ENCODE measurements around the gene DOCK3.

DOCK3 gene

DNA sequence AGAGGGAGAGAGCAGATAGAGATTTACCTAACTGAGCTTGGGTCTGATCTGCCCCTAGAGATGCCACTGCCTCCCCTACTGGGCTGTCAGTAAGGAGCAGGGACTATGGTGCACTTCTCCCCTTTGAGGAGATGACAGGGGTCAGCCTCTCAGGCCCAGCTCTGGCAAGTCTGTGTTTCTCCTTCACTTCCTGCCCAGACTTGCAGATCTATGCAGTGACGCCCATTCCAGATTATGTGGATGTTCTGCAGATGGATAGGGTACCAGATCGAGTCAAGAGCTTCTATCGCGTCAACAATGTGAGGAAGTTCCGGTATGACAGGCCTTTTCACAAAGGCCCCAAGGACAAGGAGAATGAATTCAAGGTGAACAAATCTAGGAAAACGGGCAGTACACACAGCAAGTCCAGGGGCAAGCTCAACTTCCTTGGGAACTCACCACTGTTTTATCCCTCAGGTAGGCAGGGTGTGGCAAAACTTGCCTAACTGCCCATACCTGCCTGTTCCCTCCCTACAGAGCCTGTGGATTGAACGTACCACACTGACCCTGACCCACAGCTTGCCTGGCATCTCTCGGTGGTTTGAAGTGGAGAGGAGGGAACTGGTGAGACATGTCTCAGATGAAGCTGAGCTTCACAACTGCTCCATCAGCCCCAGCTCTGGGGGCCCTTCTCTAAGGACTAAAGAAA is 681.3 kb downstream of the DOCK3 start:
- Histone ChIP-seq H2AK5ac (ENCODE audit: low read length) (no peak overlapping the region), H3K27ac (ENCODE audit: low read depth, low read length) (no peak overlapping the region), H3K4me2 (ENCODE audit: low read length) (no peak overlapping the region), H3K56ac (ENCODE audit: low read length) (no peak overlapping the region), H3K4me1 (ENCODE audit: control insufficient read depth, low read depth, low read length) (no peaks in the 10 kb centered on the region), H4K5ac (ENCODE audit: low read length) (no peak overlapping the region), H3K9ac (ENCODE audit: low read length) (no peak overlapping the region), H3K4me3 (ENCODE audit: low read length) (no peak overlapping the region), H3K4ac (ENCODE audit: low read depth, low read length) (no peak overlapping the region), H2BK120ac (ENCODE audit: low read depth, low read length) (no peak overlapping the region), H3K36me3 (ENCODE audit: control insufficient read depth, insufficient read depth, low read length) (no peaks in the 10 kb centered on the region), H2BK15ac (replicated peaks; ENCODE audit: low read depth) (no peak overlapping the region), H3K23ac (ENCODE audit: low read length) (no peak overlapping the region), H4K8ac (ENCODE audit: low read depth, low read length) (no peak overlapping the region), H3K79me2 (ENCODE audit: control insufficient read depth, insufficient read depth, low read length) (no peaks in the 10 kb centered on the region), H2BK5ac (ENCODE audit: low read length) (no peak overlapping the region), H3K79me1 (ENCODE audit: low read length) (no peaks in the 10 kb centered on the region), H3K27me3 (ENCODE audit: insufficient read depth, low read length, poor library complexity) (no peaks in the 10 kb centered on the region), H3K18ac (ENCODE audit: low read length) (no peak overlapping the region)
- WGBS (ENCODE audit: extremely low coverage, insufficient coverage, low lambda C conversion rate) = no CpG with 5 or more reads among the region's 8 CpGs
- DNase-seq = no peak

DNA sequence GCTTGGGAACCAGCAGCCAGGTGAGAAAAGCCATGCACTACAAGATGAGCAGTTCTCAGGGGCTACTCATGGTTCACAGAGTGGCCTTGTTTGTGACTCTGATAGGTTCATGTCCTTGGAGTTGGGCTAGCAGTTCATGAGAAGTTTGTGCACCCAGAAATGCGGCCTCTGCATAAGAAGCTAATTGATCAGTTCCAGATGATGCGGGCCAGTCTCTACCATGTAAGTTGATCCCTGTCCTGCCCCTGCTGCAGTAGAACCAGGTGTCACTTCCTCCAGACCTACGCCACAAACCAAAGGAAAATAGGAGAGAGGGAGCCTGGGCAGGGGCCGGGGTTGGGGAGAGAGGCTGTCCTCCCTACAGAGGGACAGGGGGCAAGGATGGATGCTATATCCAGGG is 683.1 kb downstream of the DOCK3 start:
- Histone ChIP-seq H3K79me1 (ENCODE audit: low read length) (no peaks in the 10 kb centered on the region), H3K4me2 (ENCODE audit: low read length) (no peak overlapping the region), H3K4me1 (ENCODE audit: control insufficient read depth, low read depth, low read length) (no peaks in the 10 kb centered on the region), H3K18ac (ENCODE audit: low read length) (no peak overlapping the region), H3K27me3 (ENCODE audit: insufficient read depth, low read length, poor library complexity) (no peaks in the 10 kb centered on the region), H4K8ac (ENCODE audit: low read depth, low read length) (no peak overlapping the region), H3K9ac (ENCODE audit: low read length) (no peak overlapping the region), H3K27ac (ENCODE audit: low read depth, low read length) (no peak overlapping the region), H3K4ac (ENCODE audit: low read depth, low read length) (no peak overlapping the region), H2AK5ac (ENCODE audit: low read length) (no peak overlapping the region), H4K5ac (ENCODE audit: low read length) (no peak overlapping the region), H3K23ac (ENCODE audit: low read length) (no peak overlapping the region), H3K36me3 (ENCODE audit: control insufficient read depth, insufficient read depth, low read length) (no peaks in the 10 kb centered on the region), H2BK15ac (replicated peaks; ENCODE audit: low read depth) (no peak overlapping the region), H3K56ac (ENCODE audit: low read length) (no peak overlapping the region), H3K4me3 (ENCODE audit: low read length) (no peak overlapping the region), H2BK5ac (ENCODE audit: low read length) (no peak overlapping the region), H2BK120ac (ENCODE audit: low read depth, low read length) (no peak overlapping the region), H3K79me2 (ENCODE audit: control insufficient read depth, insufficient read depth, low read length) (no peaks in the 10 kb centered on the region)
- no peak for DNase-seq
- WGBS (ENCODE audit: extremely low coverage, insufficient coverage, low lambda C conversion rate) = no CpG with 5 or more reads among the region's 4 CpGs

DNA sequence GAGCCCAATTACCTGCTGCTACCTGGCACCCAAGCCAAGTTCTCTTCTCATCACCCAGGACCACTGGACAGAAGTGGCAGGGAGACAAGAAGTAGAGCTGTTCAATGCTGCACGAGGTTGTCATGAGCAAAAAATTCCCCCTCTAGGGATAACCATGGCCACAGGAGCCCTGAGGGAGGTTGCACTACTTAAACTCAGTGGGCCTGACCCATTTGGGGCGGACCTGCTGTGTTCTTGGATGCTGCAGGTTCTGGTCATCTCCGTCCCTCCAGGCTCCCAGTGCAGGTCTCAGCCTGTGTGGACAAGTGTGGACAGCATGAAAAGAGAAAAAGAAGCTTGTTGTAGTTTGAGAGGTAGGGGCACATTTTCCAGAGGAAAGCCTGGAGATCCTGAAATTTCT is 684.3 kb downstream of the DOCK3 start:
- Histone ChIP-seq H2BK120ac (ENCODE audit: low read depth, low read length) (no peak overlapping the region), H3K4me2 (ENCODE audit: low read length) (no peak overlapping the region), H3K36me3 (ENCODE audit: control insufficient read depth, insufficient read depth, low read length) (no peaks in the 10 kb centered on the region), H3K4me1 (ENCODE audit: control insufficient read depth, low read depth, low read length) (no peaks in the 10 kb centered on the region), H3K18ac (ENCODE audit: low read length) (no peak overlapping the region), H3K27me3 (ENCODE audit: insufficient read depth, low read length, poor library complexity) (no peaks in the 10 kb centered on the region), H4K5ac (ENCODE audit: low read length) (no peak overlapping the region), H3K79me2 (ENCODE audit: control insufficient read depth, insufficient read depth, low read length) (no peaks in the 10 kb centered on the region), H4K8ac (ENCODE audit: low read depth, low read length) (no peak overlapping the region), H3K23ac (ENCODE audit: low read length) (no peak overlapping the region), H2BK15ac (replicated peaks; ENCODE audit: low read depth) (no peak overlapping the region), H3K27ac (ENCODE audit: low read depth, low read length) (no peak overlapping the region), H3K9ac (ENCODE audit: low read length) (no peak overlapping the region), H3K4ac (ENCODE audit: low read depth, low read length) (no peak overlapping the region), H3K56ac (ENCODE audit: low read length) (no peak overlapping the region), H3K79me1 (ENCODE audit: low read length) (no peaks in the 10 kb centered on the region), H2BK5ac (ENCODE audit: low read length) (no peak overlapping the region), H3K4me3 (ENCODE audit: low read length) (no peak overlapping the region), H2AK5ac (ENCODE audit: low read length) (no peak overlapping the region)
- WGBS (ENCODE audit: extremely low coverage, insufficient coverage, low lambda C conversion rate) = no CpG with 5 or more reads among the region's 3 CpGs
- no peak for DNase-seq

DNA sequence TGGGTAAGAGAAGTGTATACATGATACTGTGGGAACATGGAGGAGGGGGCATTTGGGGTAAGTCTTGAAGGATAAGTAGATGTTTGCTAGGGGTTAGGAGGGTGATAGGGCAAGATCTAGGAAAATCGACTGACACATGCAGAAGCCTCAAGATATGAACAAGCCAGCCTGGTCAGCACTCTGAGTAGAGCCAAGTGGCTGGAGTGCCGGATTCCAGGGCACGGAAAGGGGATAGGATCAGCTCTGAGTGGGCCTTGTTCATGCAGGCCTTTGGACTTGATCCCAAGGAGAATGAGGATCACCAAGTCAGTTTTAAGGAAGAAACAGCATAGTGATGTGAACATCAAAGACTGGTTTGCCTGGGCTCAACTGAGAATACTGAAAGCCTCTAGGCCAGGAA is 686.1 kb downstream of the DOCK3 start:
- Histone ChIP-seq H3K9ac (ENCODE audit: low read length) (no peak overlapping the region), H3K4me2 (ENCODE audit: low read length) (no peak overlapping the region), H3K27me3 (ENCODE audit: insufficient read depth, low read length, poor library complexity) (no peaks in the 10 kb centered on the region), H3K23ac (ENCODE audit: low read length) (no peak overlapping the region), H2BK5ac (ENCODE audit: low read length) (no peak overlapping the region), H3K27ac (ENCODE audit: low read depth, low read length) (no peak overlapping the region), H2BK15ac (replicated peaks; ENCODE audit: low read depth) (no peak overlapping the region), H3K56ac (ENCODE audit: low read length) (no peak overlapping the region), H2BK120ac (ENCODE audit: low read depth, low read length) (no peak overlapping the region), H3K4me3 (ENCODE audit: low read length) (no peak overlapping the region), H2AK5ac (ENCODE audit: low read length) (no peak overlapping the region), H3K79me1 (ENCODE audit: low read length) (no peaks in the 10 kb centered on the region), H3K79me2 (ENCODE audit: control insufficient read depth, insufficient read depth, low read length) (no peaks in the 10 kb centered on the region), H3K18ac (ENCODE audit: low read length) (no peak overlapping the region), H4K5ac (ENCODE audit: low read length) (no peak overlapping the region), H3K4ac (ENCODE audit: low read depth, low read length) (no peak overlapping the region), H3K4me1 (ENCODE audit: control insufficient read depth, low read depth, low read length) (no peaks in the 10 kb centered on the region), H3K36me3 (ENCODE audit: control insufficient read depth, insufficient read depth, low read length) (no peaks in the 10 kb centered on the region), H4K8ac (ENCODE audit: low read depth, low read length) (no peak overlapping the region)
- WGBS (ENCODE audit: extremely low coverage, insufficient coverage, low lambda C conversion rate) = no CpG with 5 or more reads among the region's 3 CpGs
- DNase-seq = no peak

DNA sequence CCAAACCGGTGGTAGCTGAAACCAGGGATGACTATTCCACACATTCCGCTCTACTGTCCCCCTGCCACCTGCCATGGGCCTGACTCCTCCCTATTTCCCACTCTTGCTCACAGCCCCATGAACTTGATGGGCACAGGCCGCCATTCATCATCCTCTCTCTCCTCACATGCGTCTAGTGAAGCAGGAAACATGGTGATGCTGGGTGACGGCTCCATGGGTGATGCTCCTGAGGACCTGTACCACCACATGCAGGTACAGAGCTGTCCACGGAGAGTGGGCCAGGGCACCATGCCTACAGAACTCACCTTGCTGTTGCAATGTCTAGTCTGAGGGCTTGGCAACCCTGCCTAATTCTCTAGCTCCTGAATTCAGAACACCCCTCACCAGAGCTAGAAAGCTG is 687.0 kb downstream of the DOCK3 start:
- Histone ChIP-seq H2BK5ac (ENCODE audit: low read length) (no peak overlapping the region), H4K8ac (ENCODE audit: low read depth, low read length) (no peak overlapping the region), H3K79me2 (ENCODE audit: control insufficient read depth, insufficient read depth, low read length) (no peaks in the 10 kb centered on the region), H3K9ac (ENCODE audit: low read length) (no peak overlapping the region), H2BK15ac (replicated peaks; ENCODE audit: low read depth) (no peak overlapping the region), H3K27ac (ENCODE audit: low read depth, low read length) (no peak overlapping the region), H4K5ac (ENCODE audit: low read length) (no peak overlapping the region), H3K4me2 (ENCODE audit: low read length) (no peak overlapping the region), H3K79me1 (ENCODE audit: low read length) (no peaks in the 10 kb centered on the region), H2AK5ac (ENCODE audit: low read length) (no peak overlapping the region), H3K18ac (ENCODE audit: low read length) (no peak overlapping the region), H3K4me1 (ENCODE audit: control insufficient read depth, low read depth, low read length) (no peaks in the 10 kb centered on the region), H3K56ac (ENCODE audit: low read length) (no peak overlapping the region), H3K27me3 (ENCODE audit: insufficient read depth, low read length, poor library complexity) (no peaks in the 10 kb centered on the region), H2BK120ac (ENCODE audit: low read depth, low read length) (no peak overlapping the region), H3K4me3 (ENCODE audit: low read length) (no peak overlapping the region), H3K23ac (ENCODE audit: low read length) (no peak overlapping the region), H3K4ac (ENCODE audit: low read depth, low read length) (no peak overlapping the region), H3K36me3 (ENCODE audit: control insufficient read depth, insufficient read depth, low read length) (no peaks in the 10 kb centered on the region)
- DNase-seq = no peak
- no CpG with 5 or more reads among the region's 6 CpGs for WGBS (ENCODE audit: extremely low coverage, insufficient coverage, low lambda C conversion rate)

DNA sequence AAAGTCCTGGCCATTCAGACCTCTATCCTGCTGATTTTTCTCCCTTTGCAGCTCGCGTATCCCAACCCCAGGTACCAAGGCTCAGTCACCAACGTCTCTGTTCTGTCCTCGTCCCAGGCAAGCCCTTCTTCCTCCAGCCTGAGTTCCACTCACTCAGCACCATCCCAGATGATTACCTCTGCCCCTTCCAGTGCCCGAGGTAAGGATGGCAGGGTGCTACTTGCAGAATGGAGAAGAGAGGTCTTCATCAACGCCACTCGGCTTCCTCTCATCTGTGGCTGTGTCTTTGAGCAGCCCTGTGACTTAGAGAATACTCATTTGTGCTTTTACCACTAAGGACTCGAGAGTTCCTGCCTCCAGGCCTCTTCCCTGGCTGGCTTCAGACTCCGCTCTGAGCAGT is 687.7 kb downstream of the DOCK3 start:
- no peaks in the 10 kb centered on the region for H3K36me3 ChIP-seq (ENCODE audit: control insufficient read depth, insufficient read depth, low read length)
- WGBS (ENCODE audit: extremely low coverage, insufficient coverage, low lambda C conversion rate) = no CpG with 5 or more reads among the region's 9 CpGs
- no peak overlapping the region for H3K4me3 ChIP-seq (ENCODE audit: low read length)
- H4K8ac ChIP-seq (ENCODE audit: low read depth, low read length) = no peak overlapping the region
- no peaks in the 10 kb centered on the region for H3K79me1 ChIP-seq (ENCODE audit: low read length)
- no peak overlapping the region for H2BK15ac ChIP-seq (replicated peaks; ENCODE audit: low read depth)
- no peak overlapping the region for H4K5ac ChIP-seq (ENCODE audit: low read length)
- H3K4me2 ChIP-seq (ENCODE audit: low read length) = no peak overlapping the region
- H3K27ac ChIP-seq (ENCODE audit: low read depth, low read length) = no peak overlapping the region
- H2AK5ac ChIP-seq (ENCODE audit: low read length) = no peak overlapping the region
- no peak overlapping the region for H2BK5ac ChIP-seq (ENCODE audit: low read length)
- no peak for DNase-seq
- H3K18ac ChIP-seq (ENCODE audit: low read length) = no peak overlapping the region
- no peak overlapping the region for H3K56ac ChIP-seq (ENCODE audit: low read length)
- no peak overlapping the region for H3K4ac ChIP-seq (ENCODE audit: low read depth, low read length)
- H3K79me2 ChIP-seq (ENCODE audit: control insufficient read depth, insufficient read depth, low read length) = no peaks in the 10 kb centered on the region
- H3K27me3 ChIP-seq (ENCODE audit: insufficient read depth, low read length, poor library complexity) = no peaks in the 10 kb centered on the region
- no peaks in the 10 kb centered on the region for H3K4me1 ChIP-seq (ENCODE audit: control insufficient read depth, low read depth, low read length)
- H3K23ac ChIP-seq (ENCODE audit: low read length) = no peak overlapping the region
- no peak overlapping the region for H3K9ac ChIP-seq (ENCODE audit: low read length)
- H2BK120ac ChIP-seq (ENCODE audit: low read depth, low read length) = no peak overlapping the region

Measured in mesendoderm (in vitro differentiated cells).